Right cardiac atrium (tissue), 5 donors: ENCODE measurements around the gene NSMF. TPM values are rescaled to one million over a fixed set of nuclear protein-coding genes. Genes with fewer than 3 reads are reported as not detected.
A peak's percentile ranks its signal among the peaks of the same experiment; 100 is the strongest.
"Not testable (repeated sequence)": the region's sequence is repeated elsewhere in the genome, so short reads cannot be mapped to it uniquely, and the experiment has no call there.

Experiments used
- ATAC-seq, 2 donors: fragments of 200-7000 bp; cut with Tn5 transposase; one replicate each; pipeline versions ENCODE4 v1.8.0 to v1.9.1; 2020; ENCODE audit warnings: moderate library complexity in 2 of 2, mild to moderate bottlenecking in 1 of 2
- DNase-seq, 3 donors: peaks; one replicate each; pipeline ENCODE4 v3.0.0-alpha.2; 2020
- H3K27ac ChIP-seq: one replicate; pipeline ENCODE4 v1.5.1; 2013; ENCODE audit warnings: mild to moderate bottlenecking, low read length, control low read depth, moderate library complexity
- H3K27me3 ChIP-seq: one replicate; pipeline ENCODE4 v1.6.1; 2013; ENCODE audit not compliant: control insufficient read depth, insufficient read depth
- H3K4me1 ChIP-seq: one replicate; pipeline ENCODE4 v1.6.1; 2013; ENCODE audit warnings: low read length; ENCODE audit not compliant: control insufficient read depth, insufficient read depth
- H3K4me3 ChIP-seq: one replicate; pipeline ENCODE4 v1.5.1; 2013; ENCODE audit warnings: low read length, control low read depth
- H3K9me3 ChIP-seq: one replicate; pipeline ENCODE4 v1.6.1; 2013; ENCODE audit warnings: low read length; ENCODE audit not compliant: control insufficient read depth
- WGBS: extraction: QIAGEN DNeasy Blood & Tissue Kit; methylation state at CpG from one replicate; pipeline ENCODE4 v1.1.7; 2013; 5-methylcytosine and 5-hydroxymethylcytosine counted together
- intact Hi-C, 4 donors: fragments of 100-400 bp; cut with DNase I; formaldehyde crosslinking; loops; one replicate each; pipeline versions ENCODE4 v1.11.0 to v1.14.0; 2022 to 2023
- polyA plus RNA-seq: library from polyadenylated mRNA; stranded (reverse); fragments of 200-250 nt; gene quantifications from one replicate; pipeline ENCODE4 v1.2.3, GENCODE V29; 2013
- total RNA-seq, 4 donors: library from RNA; stranded (reverse); fragmentation: NEBNext Ultra II Directional; extraction: Animal tissue kit (Norgen Biotek cat#: 25700); gene quantifications; one replicate each; pipeline ENCODE4 v1.2.1, GENCODE V29; 2021
- donor health status: healthy with polysubstance abuse.
- donor health status: DM: no; HTN: yes; CAD: no.
- donor health status: DM: no; HTN: no; CAD: no.
- donor health status: DM: no; HTN: yes; CAD: no; lungs with severe emphysema.
- donor health status: DM: yes; HTN: yes; CAD: no.

Gene NSMF
- total and polyA plus RNA-seq, 5 donors, result 12.4 to 25.5 (median 18.8) TPM

DNA sequence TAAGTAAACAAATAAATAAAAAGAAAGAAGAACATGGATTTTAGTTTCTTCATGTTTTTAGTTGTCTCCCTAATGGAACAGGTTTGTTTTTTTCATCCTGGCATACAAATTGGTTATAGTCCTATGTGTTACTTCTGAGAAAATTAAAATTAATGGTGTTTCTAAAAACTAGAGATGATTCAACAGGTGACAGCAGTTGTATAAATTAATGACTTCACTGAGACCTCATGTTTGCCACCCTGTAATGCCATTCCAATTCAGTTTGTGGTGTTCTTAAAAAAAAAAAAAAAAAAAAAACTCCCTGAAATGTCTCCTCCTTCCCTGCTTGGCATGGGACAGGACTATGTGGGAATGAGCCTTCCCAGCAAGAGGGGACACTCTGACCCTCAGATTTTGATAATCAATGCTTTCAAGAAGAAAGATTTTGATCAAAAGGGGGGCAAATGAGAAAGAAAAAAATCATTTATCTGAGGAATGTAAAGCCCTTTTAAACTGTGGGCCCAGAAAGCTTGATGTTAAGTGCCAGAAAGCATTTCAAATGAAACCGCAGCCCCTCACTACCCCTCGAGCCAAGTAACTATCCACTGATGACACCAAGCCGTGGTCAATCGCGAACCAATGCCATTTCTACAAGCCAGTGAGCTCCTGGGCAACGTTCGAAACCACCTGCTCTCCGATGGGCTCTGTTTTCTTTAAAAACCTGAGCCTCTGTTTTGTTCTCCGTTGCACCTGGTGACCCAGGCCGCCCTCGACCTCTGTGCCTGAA, 37.1 kb downstream of the NSMF start:
- DNase-seq, result no peak
- ATAC-seq, result no peak
- Histone ChIP-seq H3K27me3 (no peaks in the 10 kb centered on the region), H3K27ac (no peak overlapping the region), H3K4me3 (peak overlapping the region; percentile 93), H3K4me1 (no peaks in the 10 kb centered on the region), H3K9me3 (no peaks in the 10 kb centered on the region)
- 3% methylated on average over 11 of the region's 11 CpGs for WGBS
- intact Hi-C loops, result no loop called here

GRCh38 chr9:137417161-137418021, 41.7 kb downstream of the NSMF start:
- Histone ChIP-seq H3K27ac (no peak overlapping the region), H3K4me1 (no peaks in the 10 kb centered on the region), H3K4me3 (no peak overlapping the region), H3K27me3 (no peaks in the 10 kb centered on the region), H3K9me3 (no peaks in the 10 kb centered on the region)
- ATAC-seq (peak; percentile 43 to 53), DNase-seq (peak; percentile 34 to 71 (median 67))
- intact Hi-C loops, result no loop called here
- 89% methylated on average over 99 of the region's 99 CpGs for WGBS

DNA sequence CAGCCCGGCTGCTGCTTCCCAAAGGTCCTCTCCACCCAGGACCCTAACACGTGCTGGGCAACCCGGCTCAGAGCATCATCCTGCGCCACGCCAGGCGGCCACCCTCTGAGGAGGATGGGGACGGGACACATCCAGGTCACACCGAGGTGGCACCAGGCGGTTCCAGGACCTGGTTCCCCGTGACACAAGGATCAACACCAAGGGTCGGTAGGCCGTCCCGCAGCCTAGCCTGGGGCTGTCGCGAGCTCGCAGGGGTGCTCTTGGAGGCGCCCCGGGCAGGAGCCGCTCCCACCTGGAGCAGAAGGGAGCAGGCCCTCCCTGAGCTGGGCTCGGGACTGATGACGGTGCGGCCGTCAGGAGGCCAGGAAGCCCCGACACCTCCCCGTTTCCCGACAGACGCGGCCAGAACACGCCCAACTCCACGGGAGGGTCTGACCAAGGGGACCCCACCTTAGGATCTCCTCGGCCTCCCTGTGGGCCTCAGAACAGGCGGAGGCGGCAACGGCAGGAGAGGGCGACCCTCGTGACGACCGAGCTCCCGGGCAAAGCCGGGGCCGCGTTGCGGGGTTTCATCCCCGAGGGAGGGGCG, 42.5 kb downstream of the NSMF start:
- DNase-seq (peak; percentile 27 to 64 (median 51)), ATAC-seq (peak; percentile 25 to 27)
- no peaks in the 10 kb centered on the region for H3K27me3 ChIP-seq
- H3K9me3 ChIP-seq, result no peaks in the 10 kb centered on the region
- intact Hi-C loops, result no loop called here
- H3K27ac ChIP-seq, result no peak overlapping the region
- no peaks in the 10 kb centered on the region for H3K4me1 ChIP-seq
- WGBS, result 82% methylated on average over 45 of the region's 45 CpGs
- no peak overlapping the region for H3K4me3 ChIP-seq

DNA sequence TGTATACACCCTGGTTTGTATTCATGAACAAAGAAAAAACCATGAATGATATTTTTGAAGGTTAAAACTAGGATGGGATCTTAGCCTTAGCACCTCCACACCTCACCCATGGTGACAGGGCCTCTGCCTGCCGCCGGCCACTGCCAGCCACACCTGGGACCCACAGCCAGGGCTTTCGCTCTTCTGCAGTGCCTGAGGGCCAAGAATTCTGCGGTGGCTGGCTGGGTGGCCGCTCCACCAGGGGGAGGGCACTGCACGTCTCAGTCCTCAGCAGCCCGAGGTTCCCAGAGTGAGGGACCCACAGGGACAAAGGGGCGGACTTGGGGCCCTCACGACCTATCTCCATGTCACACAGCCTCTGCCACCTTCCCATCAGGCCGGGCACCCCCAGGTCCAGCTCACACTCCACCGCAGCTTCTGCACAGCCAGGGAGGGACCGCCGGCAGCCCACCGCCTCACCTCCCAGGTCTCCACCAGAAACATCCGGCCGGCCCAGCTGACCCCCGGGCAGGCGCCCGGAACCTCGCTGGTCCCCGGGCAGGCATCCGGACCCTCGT, 43.0 kb downstream of the NSMF start:
- no peaks in the 10 kb centered on the region for H3K4me1 ChIP-seq
- intact Hi-C loops, result no loop called here
- no peaks in the 10 kb centered on the region for H3K9me3 ChIP-seq
- H3K27me3 ChIP-seq, result no peaks in the 10 kb centered on the region
- 95% methylated on average over 23 of the region's 23 CpGs for WGBS
- no peak overlapping the region for H3K27ac ChIP-seq
- DNase-seq (peak in 1 of 3 donors; percentile 53), ATAC-seq (no peak)
- H3K4me3 ChIP-seq, result no peak overlapping the region

DNA sequence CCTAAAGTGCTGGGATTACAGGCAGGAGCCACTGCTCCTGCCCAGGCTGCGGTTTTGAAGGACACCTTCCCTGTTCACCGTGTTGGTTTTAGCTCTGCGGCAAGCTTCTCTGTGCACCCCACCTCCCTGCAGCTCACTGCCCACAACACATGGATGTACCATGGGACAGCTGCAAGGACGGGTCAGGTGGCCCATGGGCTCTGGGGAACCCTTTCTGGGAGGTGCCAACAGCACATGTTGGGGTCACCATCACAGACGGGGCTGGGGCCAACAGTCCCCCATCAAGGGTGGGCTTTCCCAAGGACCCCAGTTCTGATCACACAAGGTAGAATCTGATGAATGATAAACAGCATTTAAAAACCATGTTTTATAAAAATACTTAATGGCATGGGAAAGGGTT, 43.7 kb downstream of the NSMF start:
- no peaks in the 10 kb centered on the region for H3K9me3 ChIP-seq
- DNase-seq (peak in 1 of 3 donors; percentile 47), ATAC-seq (no peak)
- WGBS, result 91% methylated on average over 5 of the region's 5 CpGs
- H3K27ac ChIP-seq, result no peak overlapping the region
- no peak overlapping the region for H3K4me3 ChIP-seq
- H3K4me1 ChIP-seq, result no peaks in the 10 kb centered on the region
- H3K27me3 ChIP-seq, result no peaks in the 10 kb centered on the region
- intact Hi-C loops, result no loop called here

- WGBS, result 78% methylated on average over 10 of the region's 10 CpGs
- Histone ChIP-seq H3K27ac (peak overlapping the region; percentile 39), H3K9me3 (no peaks in the 10 kb centered on the region), H3K4me3 (no peak overlapping the region), H3K4me1 (no peaks in the 10 kb centered on the region), H3K27me3 (no peaks in the 10 kb centered on the region)
- no peak for ATAC-seq
- intact Hi-C loops, result no loop called here
- peak; percentile 13 to 56 (median 26) for DNase-seq
Measured at GRCh38 chr9:137412431-137412830, 46.7 kb downstream of the NSMF start.

GRCh38 chr9:137411645-137412380, 47.3 kb downstream of the NSMF start:
- Histone ChIP-seq H3K4me3 (no peak overlapping the region), H3K9me3 (no peaks in the 10 kb centered on the region), H3K4me1 (no peaks in the 10 kb centered on the region), H3K27ac (peak overlapping the region; percentile 86), H3K27me3 (no peaks in the 10 kb centered on the region)
- intact Hi-C loops, result no loop called here
- peak; percentile 36 to 75 for ATAC-seq
- DNase-seq, result peak; percentile 82 to 91 (median 88)
- 37% methylated on average over 28 of the region's 30 CpGs for WGBS

DNA sequence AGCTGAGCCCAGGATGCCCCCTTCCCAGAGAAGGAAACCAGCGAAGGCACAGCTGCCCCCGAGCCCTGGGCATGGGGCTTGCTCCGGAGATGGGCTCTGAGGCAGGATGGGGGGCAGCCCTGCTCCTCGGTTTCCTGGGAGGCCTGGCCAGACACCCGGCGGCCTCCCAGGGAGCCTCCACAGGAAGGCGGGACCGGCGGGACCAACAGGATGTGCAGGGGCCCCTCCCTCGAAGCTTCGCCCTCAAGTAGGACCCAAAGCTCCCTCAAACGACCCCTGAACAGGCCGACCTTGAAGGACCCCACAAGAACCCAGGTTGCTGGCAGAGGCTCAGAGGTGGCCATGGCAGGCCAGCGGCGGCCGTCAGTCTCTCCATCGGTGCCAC, 47.9 kb downstream of the NSMF start:
- ATAC-seq, result peak in 1 of 2 donors; percentile 13
- no peaks in the 10 kb centered on the region for H3K27me3 ChIP-seq
- no peaks in the 10 kb centered on the region for H3K4me1 ChIP-seq
- H3K27ac ChIP-seq, result peak overlapping the region; percentile 38
- no peak overlapping the region for H3K4me3 ChIP-seq
- WGBS, result 47% methylated on average over 17 of the region's 17 CpGs
- intact Hi-C loops, result no loop called here
- H3K9me3 ChIP-seq, result no peaks in the 10 kb centered on the region
- DNase-seq, result peak in 2 of 3 donors; percentile 36 to 65

GRCh38 chr9:137410891-137411249, 48.3 kb downstream of the NSMF start:
- no peaks in the 10 kb centered on the region for H3K27me3 ChIP-seq

DNA sequence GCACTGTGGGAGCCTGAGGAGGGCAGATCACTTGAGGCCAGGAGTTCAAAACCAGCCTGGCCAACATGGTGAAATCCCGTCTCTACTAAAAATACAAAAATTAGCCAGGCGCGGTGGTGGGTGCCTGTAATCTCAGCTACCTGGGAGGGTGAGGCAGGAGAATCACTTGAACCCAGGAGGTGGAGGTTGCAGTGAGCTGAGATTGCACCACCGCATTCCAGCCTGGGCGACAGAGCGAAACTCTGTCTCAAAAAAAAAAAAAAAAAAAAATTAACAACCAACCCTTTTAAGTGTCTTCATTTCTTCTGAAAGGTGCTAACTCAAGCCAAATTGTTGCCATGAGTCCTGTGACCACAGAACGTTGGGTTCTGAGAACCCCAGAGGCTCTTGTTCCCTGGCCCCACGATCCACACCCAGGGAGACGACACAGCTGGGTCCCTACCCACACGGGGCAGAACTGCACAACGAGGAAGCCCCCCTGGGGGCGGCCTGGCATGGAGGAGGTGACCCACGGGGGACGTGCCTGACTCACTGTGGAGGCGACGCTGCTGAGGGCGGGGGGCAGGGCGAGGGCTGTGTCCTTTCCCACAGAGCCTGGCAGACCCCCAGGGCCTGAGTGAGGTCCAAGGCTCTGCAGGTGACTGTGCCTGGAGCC, 48.8 kb downstream of the NSMF start:
- WGBS, result 80% methylated on average over 18 of the region's 18 CpGs
- intact Hi-C loops, H3K9me3 ChIP-seq, H3K4me3 ChIP-seq, H3K4me1 ChIP-seq, H3K27me3 ChIP-seq, ATAC-seq: not testable (repeated sequence)
- DNase-seq, result peak in 2 of 3 donors; percentile 16 to 49
- peak overlapping the region; percentile 38 for H3K27ac ChIP-seq

More at GRCh38 chr9:137410891-137411249, 48.3 kb downstream of the NSMF start:
- Histone ChIP-seq H3K9me3 (no peaks in the 10 kb centered on the region), H3K27ac (peak overlapping the region; percentile 38), H3K4me3 (no peak overlapping the region), H3K4me1 (no peaks in the 10 kb centered on the region)
- intact Hi-C loops, result no loop called here
- no peak for ATAC-seq
- 75% methylated on average over 15 of the region's 15 CpGs for WGBS
- DNase-seq, result peak in 2 of 3 donors; percentile 35 to 67
